ENCODE results near the gene SEC61B.

SEC61B gene

DNA sequence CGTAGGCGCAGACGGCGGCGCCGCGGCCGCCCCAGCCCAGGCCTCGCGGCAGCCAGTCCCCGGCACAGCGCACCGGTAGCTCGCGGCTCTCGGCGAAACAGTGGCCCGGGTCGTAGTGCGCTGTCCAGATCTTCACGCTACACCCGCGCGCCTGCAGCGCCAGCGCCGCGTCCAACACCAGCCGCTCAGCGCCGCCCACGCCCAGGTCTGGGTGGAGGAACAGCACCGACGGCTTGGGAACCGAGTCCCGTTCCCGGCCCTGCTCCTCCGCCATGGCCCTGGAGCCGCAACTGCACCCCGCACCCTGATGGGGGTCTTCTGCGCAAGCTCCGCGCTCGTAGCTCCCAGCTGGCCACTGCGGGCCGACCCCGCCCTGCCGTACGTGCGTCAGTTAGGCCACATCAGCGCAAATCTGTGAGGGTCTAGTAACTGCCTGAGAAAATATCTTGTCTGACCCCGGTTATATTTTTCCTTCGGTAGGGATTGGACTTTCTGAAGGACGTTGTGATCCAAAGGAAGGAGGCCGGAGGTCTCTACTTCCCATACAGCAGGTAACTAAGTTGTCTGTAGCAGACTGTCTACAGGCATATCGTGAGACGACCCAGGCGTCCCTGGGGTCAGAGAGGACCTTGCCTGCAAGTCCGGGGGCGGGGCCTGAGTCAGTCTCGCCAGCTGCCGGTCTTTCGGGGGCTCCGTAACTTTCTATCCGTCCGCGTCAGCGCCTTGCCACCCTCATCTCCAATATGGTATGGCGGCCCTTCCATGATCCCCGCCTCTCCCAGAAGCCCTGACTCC is at the start of gene SEC61B, which contains the start of gene ALG2:
SEC61B (plus strand) TSS at position 662 of the 795 bp plus-strand sequence; CDS start at position 744, 82 bp downstream.
ALG2 (minus strand) TSS at position 322 of the 795 bp plus-strand sequence; CDS start at position 274, 48 bp downstream.
- no peak for TF ChIP-seq EZH2phosphoT487 (conservative IDR thresholded peaks at IDR 0.05; ENCODE audit: low read length)
- no peak for TF ChIP-seq CTCF (IDR thresholded peaks at IDR 0.05; ENCODE audit: insufficient read depth, low read length, poor library complexity, severe bottlenecking)
- peak within 1 kb of the TSS; percentile 32 for H2AFZ ChIP-seq (ENCODE audit: low read depth, low read length, severe bottlenecking)
- peak within 1 kb of the TSS; percentile 90 for H3K4me2 ChIP-seq (ENCODE audit: low read depth, low read length, poor library complexity, severe bottlenecking)
- peaks cover 19% of the 10 kb centered on the region; the same call in 1 of the 2 replicates for H3F3A ChIP-seq (ENCODE audit: insufficient read depth)
- peak within 1 kb of the TSS; percentile 96 for H3K4me3 ChIP-seq (ENCODE audit: insufficient read depth, low read length, poor library complexity, severe bottlenecking)
- H3K9me3 ChIP-seq (ENCODE audit: insufficient read depth, low read length): no peaks in the 10 kb centered on the region
- no peaks in the 10 kb centered on the region for H3K9me2 ChIP-seq (replicated peaks; ENCODE audit: insufficient read depth, low read length)
- no peaks in the 10 kb centered on the region for H3K27me3 ChIP-seq (ENCODE audit: low read length)
- peaks cover 99% of the 10 kb centered on the region for H3K79me2 ChIP-seq (ENCODE audit: insufficient read depth, low read length)
- H3K27ac ChIP-seq (ENCODE audit: low read depth, low read length): peak within 1 kb of the TSS; percentile 85
- peak within 1 kb of the TSS; percentile 90 for H3K9ac ChIP-seq (ENCODE audit: low read length)
- H3K36me3 ChIP-seq (ENCODE audit: low read length): peaks cover 46% of the 10 kb centered on the region
- peaks cover 21% of the 10 kb centered on the region for H4K20me1 ChIP-seq (ENCODE audit: low read depth, low read length)

- peak overlapping the region; percentile 46 for H3K27ac ChIP-seq (ENCODE audit: low read depth, low read length)
- no peaks in the 10 kb centered on the region for H3K36me3 ChIP-seq (ENCODE audit: low read length)
- H3K4me3 ChIP-seq (ENCODE audit: insufficient read depth, low read length, poor library complexity, severe bottlenecking): no peak overlapping the region
- no peaks in the 10 kb centered on the region for H3K27me3 ChIP-seq (ENCODE audit: low read length)
- H3K9me2 ChIP-seq (replicated peaks; ENCODE audit: insufficient read depth, low read length): no peaks in the 10 kb centered on the region
- peak overlapping the region; percentile 17; the same call in 1 of the 2 replicates for H3K9ac ChIP-seq (ENCODE audit: low read length)
- no peak overlapping the region for H2AFZ ChIP-seq (ENCODE audit: low read depth, low read length, severe bottlenecking)
- peaks cover 34% of the 10 kb centered on the region for H3F3A ChIP-seq (ENCODE audit: insufficient read depth)
- no peaks in the 10 kb centered on the region for H3K9me3 ChIP-seq (ENCODE audit: insufficient read depth, low read length)
- H3K4me2 ChIP-seq (ENCODE audit: low read depth, low read length, poor library complexity, severe bottlenecking): peak overlapping the region; percentile 11
- TF ChIP-seq CTCF (IDR thresholded peaks at IDR 0.05; ENCODE audit: insufficient read depth, low read length, poor library complexity, severe bottlenecking) (no peak), EZH2phosphoT487 (conservative IDR thresholded peaks at IDR 0.05; ENCODE audit: low read length) (no peak)
- no peaks in the 10 kb centered on the region for H4K20me1 ChIP-seq (ENCODE audit: low read depth, low read length)
- H3K79me2 ChIP-seq (ENCODE audit: insufficient read depth, low read length): no peaks in the 10 kb centered on the region
Measured at GRCh38 chr9:99173570-99174504, 48.2 kb upstream of the SEC61B start.

DNA sequence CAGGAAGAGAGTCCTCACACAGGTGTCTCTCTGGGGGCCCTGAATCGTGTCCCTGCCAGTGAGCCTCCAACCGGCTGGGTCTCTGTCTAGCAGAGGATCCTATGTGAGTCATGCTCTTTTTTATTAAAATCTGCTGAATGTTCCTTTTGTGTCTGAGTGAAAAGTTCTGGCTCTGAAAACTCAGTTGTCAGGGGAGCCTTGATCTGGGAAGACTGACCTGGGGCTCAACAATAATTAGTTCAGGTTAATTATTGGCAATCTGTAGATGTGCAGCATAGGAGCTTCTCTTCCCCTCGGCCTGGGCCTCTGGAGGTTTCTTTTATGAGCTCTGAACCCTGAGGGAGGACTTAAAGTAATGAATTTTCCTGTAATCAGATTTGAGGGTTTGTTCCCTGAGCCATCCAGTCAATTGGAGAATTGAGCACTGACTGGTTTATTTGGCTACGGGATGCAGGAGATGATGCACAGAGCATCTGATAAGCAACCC is 45.5 kb upstream of the SEC61B start:
- H3F3A ChIP-seq (ENCODE audit: insufficient read depth): peaks cover 49% of the 10 kb centered on the region
- H3K9me3 ChIP-seq (ENCODE audit: insufficient read depth, low read length): no peaks in the 10 kb centered on the region
- no peaks in the 10 kb centered on the region for H3K79me2 ChIP-seq (ENCODE audit: insufficient read depth, low read length)
- no peaks in the 10 kb centered on the region for H3K27me3 ChIP-seq (ENCODE audit: low read length)
- no peaks in the 10 kb centered on the region for H3K9me2 ChIP-seq (replicated peaks; ENCODE audit: insufficient read depth, low read length)
- TF ChIP-seq CTCF (IDR thresholded peaks at IDR 0.05; ENCODE audit: insufficient read depth, low read length, poor library complexity, severe bottlenecking) (no peak), EZH2phosphoT487 (conservative IDR thresholded peaks at IDR 0.05; ENCODE audit: low read length) (no peak)
- no peaks in the 10 kb centered on the region for H4K20me1 ChIP-seq (ENCODE audit: low read depth, low read length)
- H3K9ac ChIP-seq (ENCODE audit: low read length): peak overlapping the region; percentile 63
- peak overlapping the region; percentile 15 for H2AFZ ChIP-seq (ENCODE audit: low read depth, low read length, severe bottlenecking)
- H3K4me2 ChIP-seq (ENCODE audit: low read depth, low read length, poor library complexity, severe bottlenecking): peak overlapping the region; percentile 74
- peak overlapping the region; percentile 93 for H3K27ac ChIP-seq (ENCODE audit: low read depth, low read length)
- H3K36me3 ChIP-seq (ENCODE audit: low read length): no peaks in the 10 kb centered on the region
- peak overlapping the region; percentile 17 for H3K4me3 ChIP-seq (ENCODE audit: insufficient read depth, low read length, poor library complexity, severe bottlenecking)

All from SU-DHL-6 (cell line).